Small intestine (tissue), 7 donors: ENCODE data around the gene ATP5PD. TPM values are rescaled to one million over a fixed set of nuclear protein-coding genes. Genes with fewer than 3 reads are reported as not detected.

Experiments
- DNase-seq, 2 donors: peaks; one replicate each; pipeline versions ENCODE4 v3.0.0 to v3.0.0-alpha.2; 2013
- FAIRE-seq: peaks from 2 replicates; lab custom pipeline; 2012; peaks lifted over from hg19 to GRCh38; lab: Jason Lieb, UNC
- H3K27ac ChIP-seq, 3 donors: one replicate each; pipeline ENCODE4 v1.5.1; 2013; ENCODE audit warnings: low read length in 2 of 3, mild to moderate bottlenecking in 2 of 3, control low read depth in 1 of 3, inconsistent platforms in 1 of 3, low read depth in 1 of 3, moderate library complexity in 1 of 3
- H3K27me3 ChIP-seq, 3 donors: one replicate each; pipeline ENCODE4 v1.6.1; 2013; ENCODE audit warnings: low read length in 3 of 3, inconsistent platforms in 1 of 3; ENCODE audit not compliant: control insufficient read depth in 3 of 3, insufficient read depth in 3 of 3
- H3K36me3 ChIP-seq, 3 donors: one replicate each; pipeline ENCODE4 v1.6.1; 2013; ENCODE audit warnings: low read length in 3 of 3, inconsistent platforms in 1 of 3, low read depth in 1 of 3, mild to moderate bottlenecking in 1 of 3, moderate library complexity in 1 of 3; ENCODE audit not compliant: control insufficient read depth in 3 of 3, insufficient read depth in 2 of 3
- H3K4me1 ChIP-seq, 3 donors: one replicate each; pipeline ENCODE4 v1.6.1; 2013; ENCODE audit warnings: low read length in 2 of 3, inconsistent platforms in 1 of 3, low read depth in 1 of 3, mild to moderate bottlenecking in 1 of 3, moderate library complexity in 1 of 3; ENCODE audit not compliant: control insufficient read depth in 3 of 3, insufficient read depth in 2 of 3
- H3K4me3 ChIP-seq, 3 donors: one replicate each; pipeline ENCODE4 v1.5.1; 2013; ENCODE audit warnings: low read length in 3 of 3, control low read depth in 1 of 3, inconsistent platforms in 1 of 3, low read depth in 1 of 3, mild to moderate bottlenecking in 1 of 3, moderate library complexity in 1 of 3
- H3K9me3 ChIP-seq, 2 donors: one replicate each; pipeline ENCODE4 v1.6.1; 2013; ENCODE audit warnings: low read depth in 1 of 2, low read length in 1 of 2; ENCODE audit not compliant: control insufficient read depth in 2 of 2, insufficient read depth in 1 of 2
- WGBS, 3 donors: extraction: QIAGEN DNeasy Blood & Tissue Kit; methylation state at CpG; one replicate each; pipeline ENCODE4 v1.1.7; 2013; 5-methylcytosine and 5-hydroxymethylcytosine counted together
- polyA plus RNA-seq, 4 donors: library from polyadenylated mRNA; stranded (reverse) in 3 of 4; unstranded in 1 of 4; fragments of 200-250 nt in 3 of 4; fragments of 120-200 nt in 1 of 4; gene quantifications; one replicate each; pipeline versions ENCODE4 v1.2.1 to v1.2.3, GENCODE V29; 2013
- donor health status: healthy with polysubstance abuse.
- donor health status: control.
- donor health status: control.
- donor health status: Bipolar disorder and iron deficiency.
- donor health status: healthy.

ATP5PD gene
- polyA plus RNA-seq, 4 donors, result 286 to 919 (median 609) TPM

DNA sequence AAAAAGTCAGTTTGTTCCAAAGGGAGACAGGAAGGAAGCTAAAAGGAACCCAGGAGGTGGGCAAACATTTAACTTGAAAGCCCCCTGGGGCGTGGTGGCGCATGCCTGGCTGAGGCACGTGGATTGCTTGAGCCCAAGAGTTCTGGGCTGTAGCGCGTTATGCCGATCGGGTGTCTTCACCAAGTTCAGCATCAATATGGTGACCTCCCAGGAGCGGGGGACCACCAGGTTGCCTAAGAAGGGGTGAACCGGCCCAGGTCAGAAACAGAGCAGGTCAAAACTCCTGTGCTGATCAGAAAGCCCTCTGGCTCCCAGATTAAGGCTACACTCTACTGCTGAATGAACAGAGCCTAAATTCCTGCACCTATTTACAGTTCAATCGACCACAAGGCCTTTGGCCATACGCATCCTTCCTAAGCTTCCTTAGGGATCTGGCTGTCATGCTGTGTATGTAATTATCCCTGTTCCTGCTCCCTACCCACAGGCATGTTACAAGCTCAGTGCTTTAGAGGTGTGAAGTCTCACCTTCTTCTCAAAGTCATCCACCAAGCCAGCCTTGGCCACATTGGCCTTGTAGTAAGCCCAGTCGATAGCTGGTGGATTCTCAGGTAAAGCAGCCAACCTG is 5.0 kb downstream of the ATP5PD start:
- FAIRE-seq (no peak), DNase-seq (no peak)
- Histone ChIP-seq H3K27ac (no peak overlapping the region), H3K36me3 (peaks cover 16 to 46% (median 19%) of the 10 kb centered on the region in 3 donors), H3K4me3 (no peak overlapping the region), H3K27me3 (no peaks in the 10 kb centered on the region), H3K9me3 (no peaks in the 10 kb centered on the region), H3K4me1 (no peaks in the 10 kb centered on the region)
- 85 to 94% (median 86%) methylated on average over 12 of the region's 12 CpGs for WGBS, 3 donors

- WGBS, 3 donors, result 87 to 96% (median 88%) methylated on average over 5 of the region's 5 CpGs
- FAIRE-seq (no peak), DNase-seq (no peak)
- H3K27ac ChIP-seq, result no peak overlapping the region
- no peak overlapping the region for H3K4me3 ChIP-seq
- peaks cover 16 to 55% (median 19%) of the 10 kb centered on the region in 3 donors for H3K36me3 ChIP-seq
- peaks cover 0 to 8% (median 0%) of the 10 kb centered on the region in 3 donors for H3K4me1 ChIP-seq
- H3K27me3 ChIP-seq, result no peaks in the 10 kb centered on the region
- no peaks in the 10 kb centered on the region for H3K9me3 ChIP-seq
Measured at GRCh38 chr17:75039238-75039637, 7.5 kb downstream of the ATP5PD start.

GRCh38 chr17:75036643-75037268 is 10.0 kb downstream of the ATP5PD start:
- WGBS, 3 donors, result 20 to 55% (median 42%) methylated on average over 27 of the region's 27 CpGs

GRCh38 chr17:75034236-75034908 is 12.4 kb downstream of the ATP5PD start:
- H3K4me1 ChIP-seq, result peaks cover 0 to 11% (median 0%) of the 10 kb centered on the region in 3 donors
- H3K27ac ChIP-seq, result peak overlapping the region; percentile 4 to 94 (median 92)
- peaks cover 0 to 13% of the 10 kb centered on the region in 2 donors for H3K9me3 ChIP-seq
- DNase-seq, result peak; percentile 83 to 91
- H3K27me3 ChIP-seq, result peaks cover 0 to 3% (median 0%) of the 10 kb centered on the region in 3 donors
- peaks cover 2 to 26% (median 10%) of the 10 kb centered on the region in 3 donors for H3K36me3 ChIP-seq
- no peak for FAIRE-seq
- 1% methylated on average over 40 to 43 of the region's 43 CpGs for WGBS, 3 donors
- peak overlapping the region; percentile 33 to 100 (median 35) for H3K4me3 ChIP-seq

More at GRCh38 chr17:75036643-75037268, 10.0 kb downstream of the ATP5PD start:
- peaks cover 0 to 3% (median 0%) of the 10 kb centered on the region in 3 donors for H3K27me3 ChIP-seq
- H3K4me3 ChIP-seq, result no peak overlapping the region
- peaks cover 13 to 48% (median 15%) of the 10 kb centered on the region in 3 donors for H3K36me3 ChIP-seq
- peak overlapping the region in 2 of 3 donors; percentile 27 to 92 for H3K27ac ChIP-seq
- DNase-seq (peak in 1 of 2 donors; percentile 93), FAIRE-seq (no peak)
- H3K9me3 ChIP-seq, result no peaks in the 10 kb centered on the region
- peaks cover 0 to 11% (median 0%) of the 10 kb centered on the region in 3 donors for H3K4me1 ChIP-seq

DNA sequence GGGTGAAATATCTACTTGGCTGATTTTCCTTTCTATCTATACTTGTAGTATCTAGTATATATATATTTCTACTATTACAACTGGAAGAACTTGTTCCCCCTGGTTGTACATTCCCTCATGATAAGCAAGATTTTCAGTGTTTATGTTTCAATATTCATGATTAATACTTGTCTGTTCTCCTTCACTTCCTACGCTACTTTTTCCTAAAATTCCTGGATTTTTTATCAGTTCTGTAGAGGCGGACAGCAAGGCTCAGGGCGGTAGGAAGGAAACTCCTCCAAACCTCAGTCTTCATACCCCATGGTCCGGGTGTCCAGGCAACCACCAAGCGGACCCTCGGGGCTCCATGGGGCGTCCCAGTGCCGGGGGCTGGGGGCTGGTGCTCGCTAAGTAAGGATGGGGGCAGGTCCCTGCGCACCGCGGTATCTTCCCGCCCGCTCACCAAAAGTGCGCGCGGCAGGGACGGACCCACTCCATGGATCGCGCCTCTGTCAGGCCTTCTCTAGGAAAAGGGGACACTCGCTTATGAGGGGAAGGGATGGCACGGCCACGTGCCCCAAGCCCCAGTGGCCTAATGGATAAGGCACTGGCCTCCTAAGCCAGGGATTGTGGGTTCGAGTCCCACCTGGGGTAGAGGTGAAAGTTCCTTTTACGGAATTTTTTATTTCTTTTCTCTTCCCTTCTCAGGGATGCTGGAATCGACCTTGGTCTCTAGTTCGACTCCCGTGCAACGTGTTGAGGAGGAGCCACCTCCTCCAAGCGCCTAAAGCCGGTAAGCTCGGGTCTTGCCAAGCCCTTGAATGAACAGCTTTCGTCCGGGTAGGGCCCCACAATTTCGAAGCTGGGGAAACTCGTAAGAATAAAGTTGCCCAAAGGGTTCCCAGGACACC is 13.2 kb downstream of the ATP5PD start:
- Histone ChIP-seq H3K9me3 (peaks cover 0 to 14% of the 10 kb centered on the region in 2 donors), H3K4me1 (peaks cover 0 to 11% (median 0%) of the 10 kb centered on the region in 3 donors), H3K27ac (peak overlapping the region in 2 of 3 donors; percentile 92 to 94), H3K27me3 (peaks cover 0 to 3% (median 0%) of the 10 kb centered on the region in 3 donors), H3K4me3 (peak overlapping the region in 2 of 3 donors; percentile 35 to 100), H3K36me3 (peaks cover 0 to 22% (median 2%) of the 10 kb centered on the region in 3 donors)
- FAIRE-seq, result no peak
- DNase-seq, result peak; percentile 83 to 96
- WGBS, 3 donors, result 0 to 1% (median 0%) methylated on average over 34 to 36 of the region's 36 CpGs

- DNase-seq (no peak), FAIRE-seq (no peak)
- peak overlapping the region in 1 of 3 donors; percentile 100 for H3K4me3 ChIP-seq
- WGBS, 3 donors, result 7 to 10% (median 8%) methylated on average over 13 of the region's 13 CpGs
- peaks cover 0 to 14% (median 0%) of the 10 kb centered on the region in 3 donors for H3K36me3 ChIP-seq
- no peak overlapping the region for H3K27ac ChIP-seq
- H3K27me3 ChIP-seq, result peaks cover 0 to 3% (median 0%) of the 10 kb centered on the region in 3 donors
- peaks cover 0 to 11% (median 0%) of the 10 kb centered on the region in 3 donors for H3K4me1 ChIP-seq
- H3K9me3 ChIP-seq, result peaks cover 0 to 14% of the 10 kb centered on the region in 2 donors
Measured at GRCh38 chr17:75032720-75033280, 14.0 kb downstream of the ATP5PD start.

DNA sequence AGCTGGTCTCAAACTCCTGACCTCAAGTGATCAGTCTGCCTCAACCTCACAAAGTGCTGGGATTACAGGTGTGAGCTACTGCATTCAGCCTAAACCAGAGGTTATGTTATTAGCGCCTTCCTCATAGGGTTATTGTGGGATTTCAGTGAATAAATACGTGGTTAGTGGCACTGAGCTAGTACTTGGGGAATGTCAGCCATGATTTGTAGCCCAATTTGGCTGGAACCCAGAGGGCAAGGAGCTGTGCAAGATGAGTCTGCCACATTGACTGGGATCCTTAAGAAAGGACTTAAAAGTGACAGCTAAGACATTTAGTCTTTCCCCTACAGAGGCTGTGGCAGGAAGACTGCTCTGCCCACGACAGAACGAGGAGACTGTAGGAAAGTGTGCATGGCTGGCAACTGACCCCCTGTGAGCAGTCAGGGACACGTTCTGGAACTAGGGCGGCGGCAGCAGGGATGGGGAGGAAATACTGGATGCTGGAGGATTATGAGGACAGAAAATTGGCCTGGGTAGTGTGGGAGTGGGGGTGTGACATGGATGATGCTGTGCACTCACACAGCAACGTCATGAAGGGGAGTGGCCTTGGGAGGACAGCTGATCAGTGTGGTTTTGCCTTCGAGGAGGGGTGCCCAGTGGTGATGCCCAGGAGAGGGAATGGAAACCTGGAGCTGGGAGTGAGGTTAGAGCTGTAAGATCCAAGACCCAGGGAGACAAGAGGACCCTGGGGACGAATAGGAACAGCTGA is 14.6 kb downstream of the ATP5PD start:
- Histone ChIP-seq H3K4me3 (no peak overlapping the region), H3K4me1 (peaks cover 0 to 11% (median 0%) of the 10 kb centered on the region in 3 donors), H3K27me3 (peaks cover 0 to 5% (median 0%) of the 10 kb centered on the region in 3 donors), H3K27ac (peak overlapping the region in 1 of 3 donors; percentile 19), H3K36me3 (peaks cover 0 to 12% (median 0%) of the 10 kb centered on the region in 3 donors), H3K9me3 (peaks cover 0 to 14% of the 10 kb centered on the region in 2 donors)
- FAIRE-seq (no peak), DNase-seq (peak; percentile 60 to 71)
- WGBS, 3 donors, result 17 to 22% (median 18%) methylated on average over 10 of the region's 10 CpGs
